ACC112 (cell line): Measurements from ENCODE around the gene TMEM86A.

Experiments
- H2AFZ ChIP-seq: fragments of 200-600 bp; sonication (generic); one replicate; pipeline ENCODE4 v1.6.0; 2017; ENCODE audit warnings: antibody characterized with exemption, low read length; ENCODE audit not compliant: unreplicated experiment
- H3K27ac ChIP-seq: fragments of 200-600 bp; sonication (generic); 2 replicates; pipeline ENCODE4 v1.5.1; 2014; ENCODE audit warnings: low read depth, mild to moderate bottlenecking, antibody characterized with exemption, low read length, moderate library complexity
- H3K27me3 ChIP-seq: fragments of 200-600 bp; sonication (generic); 2 replicates; pipeline ENCODE4 v1.6.1; 2014; ENCODE audit warnings: mild to moderate bottlenecking, antibody characterized with exemption, low read length, moderate library complexity, mixed read lengths; ENCODE audit not compliant: insufficient read depth
- H3K36me3 ChIP-seq: fragments of 200-600 bp; sonication (generic); 2 replicates; pipeline ENCODE4 v1.6.1; 2016; ENCODE audit warnings: mild to moderate bottlenecking, antibody characterized with exemption, low read length, moderate library complexity, mixed read lengths; ENCODE audit not compliant: insufficient read depth
- H3K4me1 ChIP-seq: fragments of 200-600 bp; sonication (generic); one replicate; pipeline ENCODE4 v1.6.1; 2016; ENCODE audit warnings: low read length, mixed read lengths; ENCODE audit not compliant: insufficient read depth, unreplicated experiment, control insufficient read depth
- H3K4me3 ChIP-seq: fragments of 200-600 bp; sonication (generic); 2 replicates; pipeline ENCODE4 v1.5.1; 2014; ENCODE audit warnings: mild to moderate bottlenecking, low read depth, low read length
- H3K79me2 ChIP-seq: fragments of 200-600 bp; sonication (generic); one replicate; pipeline ENCODE4 v1.6.0; 2016; ENCODE audit warnings: low read length; ENCODE audit not compliant: control insufficient read depth, unreplicated experiment, insufficient read depth

Gene TMEM86A

DNA sequence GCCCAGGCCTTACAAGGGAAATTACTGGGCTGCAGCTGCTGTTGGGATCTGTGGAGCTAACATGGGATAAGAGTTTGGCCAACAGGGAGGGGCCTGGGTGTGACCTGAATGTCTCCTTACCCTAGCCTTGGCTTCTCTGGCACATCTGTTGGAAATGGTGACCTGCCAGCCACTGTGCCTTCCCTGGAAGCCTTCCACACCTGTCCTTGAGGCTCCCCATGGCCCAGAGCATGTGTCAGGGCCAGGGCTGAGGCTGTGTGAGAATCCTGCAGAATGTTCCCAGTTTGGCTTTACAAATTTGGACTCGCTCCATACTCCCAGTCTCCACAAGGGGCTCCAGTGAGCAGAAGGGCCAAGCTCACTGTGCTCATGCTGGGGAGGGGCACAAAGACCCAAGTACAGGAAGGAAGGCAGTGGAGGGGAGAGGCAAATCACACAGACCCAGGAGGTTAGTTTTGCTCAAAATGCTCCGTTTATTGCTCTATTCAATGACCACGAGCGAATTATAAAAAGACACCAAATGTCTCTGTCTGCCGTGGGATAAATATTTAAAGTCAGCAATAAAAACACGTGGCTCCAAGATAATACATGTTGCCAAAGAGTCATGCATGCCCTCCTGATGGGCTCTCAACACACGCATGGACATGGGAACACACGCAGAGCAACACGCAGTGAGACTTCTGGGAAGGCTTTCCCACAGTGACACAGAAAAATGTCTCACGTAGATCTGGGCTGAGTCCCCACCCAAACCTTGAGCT lies 29.1 kb downstream of the TMEM86A start:
- no peaks in the 10 kb centered on the region for H3K79me2 ChIP-seq
- no peaks in the 10 kb centered on the region for H3K4me1 ChIP-seq
- H3K36me3 ChIP-seq, result no peaks in the 10 kb centered on the region
- H3K4me3 ChIP-seq, result no peak overlapping the region
- no peaks in the 10 kb centered on the region for H3K27me3 ChIP-seq
- no peak overlapping the region for H3K27ac ChIP-seq
- H2AFZ ChIP-seq, result no peak overlapping the region

DNA sequence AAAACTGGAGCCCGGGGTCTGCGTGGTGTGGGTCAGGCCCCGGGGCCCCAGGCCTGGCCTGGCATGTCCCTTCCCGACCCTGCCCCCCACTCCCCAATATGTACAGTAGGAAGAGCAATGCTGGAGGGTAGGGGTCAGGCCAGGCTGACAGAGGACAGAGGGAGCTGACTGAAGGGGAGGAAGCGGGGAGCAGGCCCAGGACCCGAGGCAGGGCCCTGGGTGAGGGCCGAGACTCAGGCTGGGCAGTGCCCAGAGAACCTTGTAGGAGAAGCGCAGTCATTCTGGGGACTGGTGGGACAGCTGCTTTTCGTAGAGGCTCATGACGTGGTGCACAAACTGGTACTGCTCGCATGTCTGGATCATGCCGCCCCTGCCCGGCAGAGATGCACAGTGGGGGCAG lies 30.1 kb downstream of the TMEM86A start:
- no peak overlapping the region for H3K27ac ChIP-seq
- H3K27me3 ChIP-seq, result no peaks in the 10 kb centered on the region

DNA sequence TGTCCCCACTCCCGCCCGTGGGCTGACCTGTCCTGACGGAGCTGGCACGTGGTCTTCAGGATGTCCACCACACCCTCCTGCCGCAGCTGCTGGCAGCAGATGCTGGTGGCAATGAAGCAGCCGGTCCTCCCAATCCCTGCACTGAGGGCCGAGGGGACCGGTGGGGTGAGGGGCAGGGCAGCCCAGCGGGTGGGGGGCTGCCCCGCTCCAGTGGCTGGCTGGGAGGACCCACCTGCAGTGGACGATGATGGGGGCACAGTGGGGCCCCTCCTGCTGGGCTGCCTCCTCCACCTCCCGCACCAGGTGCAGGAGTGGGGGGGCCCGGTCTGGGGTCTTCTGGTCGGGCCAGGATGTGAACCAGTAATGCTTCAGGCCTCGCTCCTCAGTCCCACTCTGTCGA lies 30.8 kb downstream of the TMEM86A start:
- H3K79me2 ChIP-seq, result no peaks in the 10 kb centered on the region
- no peak overlapping the region for H3K27ac ChIP-seq
- H2AFZ ChIP-seq, result no peak overlapping the region

More for the DNA sequence above, 30.1 kb downstream of the TMEM86A start:
- Histone ChIP-seq H3K36me3 (no peaks in the 10 kb centered on the region), H3K79me2 (no peaks in the 10 kb centered on the region), H3K4me3 (no peak overlapping the region), H2AFZ (no peak overlapping the region), H3K4me1 (no peaks in the 10 kb centered on the region)

GRCh38 chr11:18730020-18730419 lies 31.4 kb downstream of the TMEM86A start:
- Histone ChIP-seq H3K36me3 (no peaks in the 10 kb centered on the region), H3K4me1 (no peaks in the 10 kb centered on the region), H2AFZ (no peak overlapping the region), H3K4me3 (no peak overlapping the region), H3K27ac (no peak overlapping the region), H3K79me2 (no peaks in the 10 kb centered on the region), H3K27me3 (0 out of 2 replicates have a peak, but pooled peaks cover 2% of the 10 kb centered on the region)

More for the DNA sequence above, 30.8 kb downstream of the TMEM86A start:
- no peak overlapping the region for H3K4me3 ChIP-seq
- H3K27me3 ChIP-seq, result no peaks in the 10 kb centered on the region
- H3K36me3 ChIP-seq, result no peaks in the 10 kb centered on the region
- no peaks in the 10 kb centered on the region for H3K4me1 ChIP-seq

- H3K36me3 ChIP-seq, result no peaks in the 10 kb centered on the region
- no peak overlapping the region for H3K4me3 ChIP-seq
- H3K27me3 ChIP-seq, result 0 out of 2 replicates have a peak, but pooled peaks cover 5% of the 10 kb centered on the region
- H2AFZ ChIP-seq, result no peak overlapping the region
- no peaks in the 10 kb centered on the region for H3K4me1 ChIP-seq
- no peak overlapping the region for H3K27ac ChIP-seq
- H3K79me2 ChIP-seq, result no peaks in the 10 kb centered on the region
These were observed 32.9 kb downstream of the TMEM86A start for GRCh38 chr11:18731441-18731840.

DNA sequence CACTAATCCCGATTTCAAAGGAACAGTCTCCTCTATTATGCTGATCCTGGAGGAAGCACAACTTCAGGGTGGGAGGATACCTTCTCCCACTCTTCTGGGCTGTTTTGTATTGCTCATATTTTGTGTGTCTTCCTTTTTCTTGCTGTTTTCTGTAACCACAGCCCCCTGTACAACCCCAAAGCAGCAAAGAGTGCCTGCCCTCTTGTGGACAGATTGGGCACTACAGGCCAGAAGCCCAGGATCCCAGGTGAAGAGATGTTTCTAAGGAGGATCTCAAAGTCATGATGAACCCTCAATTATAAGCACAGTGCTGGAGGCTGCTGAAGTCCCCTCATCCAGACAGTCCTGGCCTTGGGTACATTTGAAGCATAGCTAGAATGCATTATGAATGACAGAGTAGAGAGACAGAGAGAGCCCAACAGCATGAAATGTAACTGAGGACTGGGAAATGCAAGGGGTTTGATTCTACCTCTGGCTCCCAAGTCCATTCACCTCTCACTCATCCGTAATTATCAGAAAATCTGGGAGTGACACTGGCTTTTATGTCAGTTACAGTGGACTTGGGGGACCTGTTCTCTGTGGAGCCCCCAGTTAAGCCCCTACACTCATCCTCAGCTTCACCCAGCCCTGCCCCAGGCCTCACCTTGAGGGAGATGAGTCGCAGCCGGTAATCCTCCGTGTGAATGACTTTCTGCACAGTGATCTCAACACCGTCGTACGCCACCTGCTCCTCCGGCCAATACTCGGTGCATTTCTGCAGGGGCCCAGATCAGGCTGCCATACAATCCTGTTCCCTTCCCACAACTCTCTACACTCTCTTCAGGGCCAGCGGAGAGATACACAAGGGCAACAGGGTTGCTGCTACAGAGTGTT lies 33.6 kb downstream of the TMEM86A start:
- H3K27ac ChIP-seq, result no peak overlapping the region
- H2AFZ ChIP-seq, result no peak overlapping the region
- H3K4me1 ChIP-seq, result no peaks in the 10 kb centered on the region
- H3K27me3 ChIP-seq, result 0 out of 2 replicates have a peak, but pooled peaks cover 5% of the 10 kb centered on the region
- no peaks in the 10 kb centered on the region for H3K79me2 ChIP-seq
- no peaks in the 10 kb centered on the region for H3K36me3 ChIP-seq
- H3K4me3 ChIP-seq, result no peak overlapping the region

DNA sequence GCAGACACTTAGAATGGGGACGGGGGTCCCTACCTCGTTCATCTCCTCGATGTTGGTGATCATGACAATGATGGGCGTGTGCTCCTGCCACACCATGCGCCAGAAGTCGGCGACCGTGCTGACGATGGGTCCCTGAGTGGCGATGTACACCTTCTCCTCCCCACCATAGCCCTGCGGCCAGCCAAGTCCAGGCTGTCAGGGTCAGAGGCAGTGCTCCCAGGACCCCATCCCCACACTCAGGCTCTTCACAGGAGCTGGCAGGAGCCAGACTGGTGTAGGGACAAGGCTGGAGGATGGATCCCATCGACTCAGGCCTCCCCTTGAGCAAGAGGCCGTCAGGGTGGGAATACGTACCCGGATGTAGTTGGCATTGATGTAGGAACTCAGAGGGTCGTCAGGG lies 34.6 kb downstream of the TMEM86A start:
- Histone ChIP-seq H3K4me3 (no peak overlapping the region), H3K27me3 (0 out of 2 replicates have a peak, but pooled peaks cover 5% of the 10 kb centered on the region), H3K4me1 (no peaks in the 10 kb centered on the region), H2AFZ (no peak overlapping the region), H3K36me3 (no peaks in the 10 kb centered on the region), H3K27ac (no peak overlapping the region), H3K79me2 (no peaks in the 10 kb centered on the region)

GRCh38 chr11:18736590-18737148 lies 38.1 kb downstream of the TMEM86A start:
- H3K27me3 ChIP-seq, result peaks cover 11% of the 10 kb centered on the region; the same call in 1 of the 2 replicates
- no peaks in the 10 kb centered on the region for H3K36me3 ChIP-seq
- no peak overlapping the region for H3K4me3 ChIP-seq
- H3K27ac ChIP-seq, result no peak overlapping the region
- H3K79me2 ChIP-seq, result no peaks in the 10 kb centered on the region
- no peaks in the 10 kb centered on the region for H3K4me1 ChIP-seq
- no peak overlapping the region for H2AFZ ChIP-seq

DNA sequence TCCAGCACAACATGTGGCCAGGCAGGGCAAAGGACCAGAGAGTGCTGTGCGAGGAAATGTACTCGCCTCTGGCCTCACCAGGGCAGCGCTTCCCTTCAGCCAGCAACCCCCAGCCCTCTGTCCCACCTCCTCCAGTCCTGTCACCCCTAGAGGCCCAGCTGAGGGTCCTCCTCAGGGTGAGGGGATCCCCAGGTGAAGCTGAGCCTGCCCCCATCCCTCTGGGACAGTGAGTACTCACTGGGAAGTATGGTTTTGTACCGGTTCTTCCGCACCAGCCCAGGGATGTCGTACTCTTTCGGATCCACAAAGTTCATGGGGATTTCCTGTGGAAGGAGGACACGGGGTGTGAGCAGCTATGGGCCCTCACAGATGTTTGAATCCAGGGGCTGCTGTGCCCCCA lies 39.1 kb downstream of the TMEM86A start:
- Histone ChIP-seq H3K4me3 (no peak overlapping the region), H3K36me3 (no peaks in the 10 kb centered on the region), H3K27me3 (peaks cover 11% of the 10 kb centered on the region; the same call in 1 of the 2 replicates), H3K79me2 (no peaks in the 10 kb centered on the region), H3K4me1 (no peaks in the 10 kb centered on the region), H3K27ac (no peak overlapping the region), H2AFZ (no peak overlapping the region)

DNA sequence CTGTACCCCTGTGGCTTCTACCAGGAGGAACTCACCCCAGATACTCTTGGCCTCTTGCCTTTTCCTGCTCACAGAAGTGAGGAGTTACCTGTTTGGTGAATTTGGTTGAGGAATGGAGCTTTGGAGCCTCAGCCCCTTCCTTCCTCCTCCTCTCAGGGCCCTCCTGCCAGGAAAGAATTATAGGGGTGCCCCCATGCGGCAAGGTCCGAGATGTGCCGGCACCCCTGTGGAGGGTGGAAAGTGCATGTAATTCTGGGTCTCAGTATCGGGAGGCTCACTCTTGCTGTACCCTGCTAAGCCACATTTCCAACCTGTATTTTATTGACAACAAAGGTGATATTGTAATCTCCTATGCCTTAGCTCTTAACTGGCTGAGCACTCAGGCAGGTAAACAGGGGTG lies 41.1 kb downstream of the TMEM86A start:
- H3K36me3 ChIP-seq, result no peaks in the 10 kb centered on the region
- H3K27ac ChIP-seq, result no peak overlapping the region
- no peaks in the 10 kb centered on the region for H3K79me2 ChIP-seq
- peaks cover 9% of the 10 kb centered on the region; the same call in 1 of the 2 replicates for H3K27me3 ChIP-seq
- no peak overlapping the region for H3K4me3 ChIP-seq
- H2AFZ ChIP-seq, result no peak overlapping the region
- H3K4me1 ChIP-seq, result no peaks in the 10 kb centered on the region
